ENCODE data around the gene ETFA.

The ETFA gene

DNA sequence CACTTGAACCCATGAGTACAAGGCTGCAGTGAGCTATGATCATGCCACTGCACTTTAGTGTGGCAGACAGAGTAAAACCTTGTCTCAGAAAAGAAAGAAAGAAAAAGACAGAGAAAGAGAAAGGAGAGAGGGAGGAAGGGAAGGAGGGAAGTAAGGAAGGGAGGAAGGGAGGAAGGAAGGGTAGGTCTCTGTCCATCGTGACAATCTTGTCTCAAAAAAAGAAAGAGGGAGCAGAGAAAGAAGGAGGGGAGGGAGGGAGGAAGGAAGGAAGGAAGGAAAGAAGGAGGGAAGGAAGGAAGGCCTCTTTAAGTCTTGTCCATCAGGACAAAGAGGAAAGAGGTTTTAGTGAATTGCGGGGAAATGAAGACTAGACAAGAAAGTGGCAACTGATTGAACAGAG is 122.2 kb downstream of the ETFA start:
- H3K4me1 Mint-ChIP-seq: peaks cover 12 to 16% of the 10 kb centered on the region in 2 donors

DNA sequence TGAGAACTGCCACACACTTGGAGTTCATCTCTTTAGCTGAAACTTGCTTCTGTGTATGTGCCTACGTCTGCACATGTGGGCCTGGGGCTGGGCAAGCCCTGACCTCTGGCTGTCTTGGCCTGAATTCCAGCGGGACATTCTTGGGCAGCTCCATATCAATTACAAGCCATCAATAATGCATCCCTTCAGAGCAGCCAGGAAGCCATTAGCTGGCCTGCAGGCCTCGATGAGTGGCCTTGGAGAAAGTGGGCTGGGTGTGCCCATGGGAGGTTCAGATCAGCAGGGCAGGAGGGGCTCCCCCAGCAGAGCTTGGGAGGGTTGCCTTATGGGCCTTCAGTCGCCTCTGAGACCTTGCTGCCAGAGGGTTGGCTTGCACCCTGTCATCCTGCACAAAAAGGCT is 124.1 kb downstream of the ETFA start:
- Mint-ChIP-seq H3K9me3 (peaks cover 0 to 2% of the 10 kb centered on the region in 2 donors), H3K36me3 (peaks cover 0 to 3% of the 10 kb centered on the region in 2 donors), H3K27me3 (peaks cover 54 to 55% of the 10 kb centered on the region in 2 donors), H3K27ac (no peak overlapping the region), H3K4me1 (peaks cover 12 to 16% of the 10 kb centered on the region in 2 donors), H3K4me3 (no peak overlapping the region)
- ATAC-seq (replicated peaks) (no peak), DNase-seq (no peak)

More for the DNA sequence above, 122.2 kb downstream of the ETFA start:
- Mint-ChIP-seq H3K9me3 (peaks cover 0 to 2% of the 10 kb centered on the region in 2 donors), H3K36me3 (peaks cover 0 to 3% of the 10 kb centered on the region in 2 donors), H3K27me3 (peaks cover 60 to 67% of the 10 kb centered on the region in 2 donors), H3K27ac (peak overlapping the region; percentile 28), H3K4me3 (no peak overlapping the region)
- DNase-seq (no peak), ATAC-seq (replicated peaks) (no peak)

DNA sequence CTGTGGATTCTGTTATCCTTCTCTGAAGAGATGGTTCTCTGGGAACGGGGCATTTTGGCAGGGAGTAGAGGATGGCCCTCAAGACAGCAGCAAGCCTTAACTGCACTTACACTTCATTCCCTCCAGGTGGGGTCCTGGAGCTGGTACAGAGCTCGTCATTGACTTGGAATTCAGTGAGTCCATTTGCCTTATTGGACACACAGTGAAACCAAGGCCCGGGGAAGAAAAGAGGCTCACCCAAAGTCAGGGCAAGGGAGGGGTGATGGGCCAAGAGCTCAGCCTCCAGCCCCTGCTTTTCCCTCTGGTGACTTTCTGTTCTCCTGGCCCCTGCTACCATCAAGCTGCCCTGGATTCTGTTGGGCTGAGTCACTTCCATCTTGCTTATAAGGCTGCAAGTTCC is 125.6 kb downstream of the ETFA start:
- peaks cover 50 to 59% of the 10 kb centered on the region in 2 donors for H3K27me3 Mint-ChIP-seq

DNA sequence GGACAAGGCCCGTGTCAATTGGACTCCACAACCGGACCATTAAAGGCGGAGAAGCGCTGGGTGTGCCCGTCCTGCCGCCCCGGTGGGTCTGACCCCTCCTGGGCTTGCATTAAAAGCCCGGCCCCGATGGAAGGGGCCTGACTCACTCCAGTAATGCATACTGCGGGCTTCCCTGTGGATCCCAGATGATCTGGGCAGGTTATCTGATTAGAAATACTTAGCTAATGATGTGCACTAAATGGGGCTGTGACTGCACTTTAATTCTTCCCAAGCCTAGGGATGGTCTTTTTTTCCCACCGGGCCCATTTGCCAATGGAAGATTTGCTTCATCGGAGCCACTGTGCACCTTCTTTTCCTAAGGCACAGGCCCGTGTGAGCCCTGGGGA is 126.6 kb downstream of the ETFA start:
- Mint-ChIP-seq H3K9me3 (peaks cover 0 to 2% of the 10 kb centered on the region in 2 donors), H3K27ac (no peak overlapping the region), H3K36me3 (peaks cover 0 to 3% of the 10 kb centered on the region in 2 donors), H3K27me3 (peaks cover 40 to 49% of the 10 kb centered on the region in 2 donors), H3K4me3 (no peak overlapping the region), H3K4me1 (peaks cover 0 to 2% of the 10 kb centered on the region in 2 donors)
- DNase-seq: no peak
- ATAC-seq (replicated peaks): no peak

More for the DNA sequence above, 125.6 kb downstream of the ETFA start:
- Mint-ChIP-seq H3K27ac (no peak overlapping the region), H3K9me3 (peaks cover 0 to 2% of the 10 kb centered on the region in 2 donors), H3K4me3 (no peak overlapping the region), H3K36me3 (peaks cover 0 to 3% of the 10 kb centered on the region in 2 donors), H3K4me1 (peaks cover 8 to 9% of the 10 kb centered on the region in 2 donors)
- DNase-seq: no peak
- ATAC-seq (replicated peaks): peak; percentile 45 to 59

GRCh38 chr15:76183930-76184649 is 127.2 kb downstream of the ETFA start:
- peaks cover 0 to 2% of the 10 kb centered on the region in 2 donors for H3K9me3 Mint-ChIP-seq
- H3K27ac Mint-ChIP-seq: no peak overlapping the region
- ATAC-seq (replicated peaks) (no peak), DNase-seq (no peak)
- peaks cover 34 to 43% of the 10 kb centered on the region in 2 donors for H3K27me3 Mint-ChIP-seq
- peaks cover 0 to 3% of the 10 kb centered on the region in 2 donors for H3K36me3 Mint-ChIP-seq
- peaks cover 0 to 2% of the 10 kb centered on the region in 2 donors for H3K4me1 Mint-ChIP-seq
- no peak overlapping the region for H3K4me3 Mint-ChIP-seq

GRCh38 chr15:76181705-76182107 is 129.6 kb downstream of the ETFA start:
- no peak overlapping the region for H3K27ac Mint-ChIP-seq
- ATAC-seq (replicated peaks): peak in 1 of 2 donors; percentile 47
- DNase-seq: no peak

DNA sequence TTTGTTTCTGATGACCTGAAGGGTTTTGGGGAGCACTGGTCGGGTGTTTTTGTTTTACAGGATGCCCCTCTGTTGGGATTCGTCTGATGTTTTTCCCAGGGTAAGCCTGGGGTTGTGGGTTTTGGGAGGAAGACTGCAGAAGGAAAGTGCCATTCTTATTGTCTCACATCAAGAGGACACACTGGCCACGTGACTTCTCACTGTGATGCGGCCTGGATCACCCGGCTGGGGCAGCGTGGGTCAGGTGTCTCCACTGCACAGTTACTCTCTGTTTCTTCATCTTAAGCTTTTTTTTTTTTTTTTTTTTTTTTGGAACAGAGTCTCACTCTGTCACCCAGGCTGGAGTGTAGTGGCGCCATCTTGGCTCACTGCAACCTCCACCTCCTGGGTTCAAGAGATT is 130.9 kb downstream of the ETFA start:
- no peaks in the 10 kb centered on the region for H3K36me3 Mint-ChIP-seq
- no peak for ATAC-seq (replicated peaks)
- no peak overlapping the region for H3K4me3 Mint-ChIP-seq
- no peaks in the 10 kb centered on the region for H3K9me3 Mint-ChIP-seq
- peaks cover 29 to 30% of the 10 kb centered on the region in 2 donors for H3K27me3 Mint-ChIP-seq
- peaks cover 0 to 2% of the 10 kb centered on the region in 2 donors for H3K4me1 Mint-ChIP-seq
- DNase-seq: no peak
- no peak overlapping the region for H3K27ac Mint-ChIP-seq

More at GRCh38 chr15:76181705-76182107, 129.6 kb downstream of the ETFA start:
- no peaks in the 10 kb centered on the region for H3K9me3 Mint-ChIP-seq
- H3K4me3 Mint-ChIP-seq: no peak overlapping the region
- peaks cover 0 to 2% of the 10 kb centered on the region in 2 donors for H3K4me1 Mint-ChIP-seq
- peaks cover 35 to 38% of the 10 kb centered on the region in 2 donors for H3K27me3 Mint-ChIP-seq
- no peaks in the 10 kb centered on the region for H3K36me3 Mint-ChIP-seq

GRCh38 chr15:76179023-76179422 is 132.2 kb downstream of the ETFA start:
- Mint-ChIP-seq H3K4me3 (no peak overlapping the region), H3K9me3 (peaks cover 0 to 2% of the 10 kb centered on the region in 2 donors)
- no peak for DNase-seq

DNA sequence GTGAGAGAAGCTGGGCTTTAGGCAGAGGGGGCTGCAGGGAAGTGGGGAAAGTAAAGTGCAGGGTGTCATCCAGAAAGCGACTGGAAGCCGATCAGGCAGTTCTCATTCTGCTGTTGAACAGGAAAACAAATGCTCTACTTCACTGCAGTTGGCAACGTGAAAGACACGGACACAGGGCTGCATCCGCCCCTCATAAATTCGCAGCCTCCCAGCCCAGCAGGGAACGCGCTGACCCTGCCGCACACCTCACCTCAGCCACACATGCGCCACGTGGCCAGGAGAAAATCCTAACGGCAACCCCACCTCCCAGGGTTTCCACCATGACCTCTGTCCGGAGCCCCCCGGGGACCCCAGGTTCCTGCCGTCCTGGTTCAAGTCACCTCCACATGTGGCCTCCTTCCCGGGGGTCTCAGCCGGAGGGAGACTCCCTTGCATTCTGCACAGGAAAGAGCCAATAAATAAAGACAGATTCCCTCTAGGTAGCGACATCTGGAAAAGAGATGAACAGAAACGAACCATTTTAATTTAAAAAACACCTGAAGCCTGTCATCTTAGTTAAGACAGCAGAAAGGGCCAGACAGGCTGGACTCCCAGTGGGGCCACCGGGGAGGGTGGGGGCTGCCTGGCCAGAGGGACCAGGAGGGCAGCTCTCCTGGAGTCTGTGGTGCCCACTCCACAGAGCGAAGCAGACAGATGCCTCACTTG is 132.8 kb downstream of the ETFA start:
- DNase-seq: no peak
- Mint-ChIP-seq H3K27me3 (peaks cover 25 to 30% of the 10 kb centered on the region in 2 donors), H3K36me3 (no peaks in the 10 kb centered on the region), H3K4me3 (no peak overlapping the region), H3K4me1 (peaks cover 0 to 2% of the 10 kb centered on the region in 2 donors), H3K27ac (no peak overlapping the region), H3K9me3 (peaks cover 0 to 2% of the 10 kb centered on the region in 2 donors)
- ATAC-seq (replicated peaks): no peak

More at GRCh38 chr15:76179023-76179422, 132.2 kb downstream of the ETFA start:
- H3K27me3 Mint-ChIP-seq: peaks cover 25 to 30% of the 10 kb centered on the region in 2 donors
- peaks cover 0 to 2% of the 10 kb centered on the region in 2 donors for H3K4me1 Mint-ChIP-seq
- no peaks in the 10 kb centered on the region for H3K36me3 Mint-ChIP-seq
- H3K27ac Mint-ChIP-seq: no peak overlapping the region
- ATAC-seq (replicated peaks): no peak

- Mint-ChIP-seq H3K36me3 (no peaks in the 10 kb centered on the region), H3K9me3 (peaks cover 0 to 2% of the 10 kb centered on the region in 2 donors), H3K4me3 (no peak overlapping the region), H3K27me3 (peaks cover 32 to 38% of the 10 kb centered on the region in 2 donors), H3K4me1 (peaks cover 0 to 2% of the 10 kb centered on the region in 2 donors), H3K27ac (no peak overlapping the region)
- no peak for DNase-seq
- no peak for ATAC-seq (replicated peaks)
These were observed 133.7 kb downstream of the ETFA start for GRCh38 chr15:76177491-76178040.

DNA sequence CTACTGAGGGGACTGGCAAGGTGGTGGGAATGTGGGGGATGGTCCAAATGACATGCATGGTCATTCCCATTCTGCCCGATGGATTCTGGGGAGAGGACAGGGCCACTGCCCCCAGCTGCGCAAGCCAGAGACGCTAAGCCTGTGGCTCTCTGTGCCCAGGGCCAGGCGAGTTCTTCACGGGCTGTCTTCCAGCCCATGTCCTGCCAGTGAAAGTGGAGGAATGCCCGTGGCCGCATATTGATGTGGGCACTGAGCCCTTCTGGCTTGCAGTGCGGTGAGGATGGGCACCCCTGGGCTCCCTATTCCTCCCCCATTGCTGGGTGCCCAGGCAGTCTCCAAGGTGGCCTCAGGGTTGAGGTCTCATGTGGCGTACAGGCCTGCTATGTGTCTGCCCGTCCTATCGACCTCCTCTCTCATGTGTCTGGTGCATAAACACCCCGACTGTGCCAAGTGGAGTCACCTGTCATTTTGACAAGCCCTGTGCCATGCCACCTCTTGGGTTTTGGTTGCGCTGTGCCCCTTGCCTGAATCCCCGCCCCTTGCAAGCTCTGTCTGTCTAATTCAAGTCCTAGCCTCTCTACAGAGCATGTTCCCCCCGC is 134.7 kb downstream of the ETFA start:
- Mint-ChIP-seq H3K4me3 (no peak overlapping the region), H3K27ac (no peak overlapping the region), H3K9me3 (peaks cover 0 to 2% of the 10 kb centered on the region in 2 donors), H3K4me1 (peaks cover 0 to 2% of the 10 kb centered on the region in 2 donors), H3K36me3 (no peaks in the 10 kb centered on the region), H3K27me3 (peaks cover 26 to 39% of the 10 kb centered on the region in 2 donors)
- DNase-seq (no peak), ATAC-seq (replicated peaks) (no peak)

GRCh38 chr15:76176059-76176458 is 135.2 kb downstream of the ETFA start:
- Mint-ChIP-seq H3K4me3 (no peak overlapping the region), H3K27me3 (peaks cover 22 to 36% of the 10 kb centered on the region in 2 donors), H3K9me3 (peaks cover 0 to 2% of the 10 kb centered on the region in 2 donors), H3K4me1 (no peaks in the 10 kb centered on the region), H3K27ac (no peak overlapping the region), H3K36me3 (no peaks in the 10 kb centered on the region)
- DNase-seq (no peak), ATAC-seq (replicated peaks) (no peak)

GRCh38 chr15:76175442-76175841 is 135.8 kb downstream of the ETFA start:
- H3K4me1 Mint-ChIP-seq: no peaks in the 10 kb centered on the region
- peaks cover 0 to 2% of the 10 kb centered on the region in 2 donors for H3K9me3 Mint-ChIP-seq
- no peak for ATAC-seq (replicated peaks)
- peaks cover 22 to 36% of the 10 kb centered on the region in 2 donors for H3K27me3 Mint-ChIP-seq
- DNase-seq: no peak
- no peak overlapping the region for H3K4me3 Mint-ChIP-seq
- H3K27ac Mint-ChIP-seq: no peak overlapping the region
- H3K36me3 Mint-ChIP-seq: no peaks in the 10 kb centered on the region

DNA sequence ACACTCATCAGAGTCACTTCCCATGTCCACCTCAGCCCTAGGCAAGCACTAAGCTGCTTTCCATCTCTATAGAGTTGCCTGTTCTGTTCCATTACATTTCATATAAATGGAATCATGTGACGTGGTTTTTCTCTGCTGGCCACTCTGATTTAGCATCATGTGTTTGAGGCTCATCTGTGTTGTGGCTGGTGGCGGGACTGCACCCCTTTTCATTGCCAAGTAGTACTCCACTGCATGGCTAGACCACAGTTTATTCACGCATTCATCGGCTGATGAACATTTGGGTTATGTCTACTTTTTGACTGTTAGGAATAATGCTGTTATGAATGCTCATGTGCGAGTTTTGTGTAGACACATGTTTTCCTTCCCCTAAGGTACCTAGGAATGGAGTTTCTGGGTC is 136.6 kb downstream of the ETFA start:
- Mint-ChIP-seq H3K4me1 (no peaks in the 10 kb centered on the region), H3K27ac (no peak overlapping the region), H3K4me3 (no peak overlapping the region), H3K36me3 (no peaks in the 10 kb centered on the region), H3K27me3 (peaks cover 22 to 36% of the 10 kb centered on the region in 2 donors), H3K9me3 (peaks cover 0 to 2% of the 10 kb centered on the region in 2 donors)
- no peak for DNase-seq
- no peak for ATAC-seq (replicated peaks)
